Calu3 (cell line): Measurements from ENCODE around the gene RASGRF2. TPM values are rescaled to one million over a fixed set of nuclear protein-coding genes. Genes with fewer than 3 reads are reported as not detected.

Source experiments
- BruUV-seq: library from RNA; stranded (reverse); fragments of 400-500 nt; replicated peaks from 2 replicates; lab custom pipeline; 2021; lab: Mats Ljungman, UMichigan
- CTCF ChIA-PET: fragments of 300-600 bp; sonication (Branson Sonifier 250); formaldehyde crosslinking; loops from one replicate; lab custom pipeline; 2022; ENCODE audit warnings: antibody characterized with exemption; lab: Charles Lee
- DNase-seq: peaks from one replicate; pipeline ENCODE4 v3.0.0; 2022
- H3K27ac Mint-ChIP-seq: one replicate; pipeline ENCODE4 v1.8.0; 2022; ENCODE audit warnings: mixed read lengths; ENCODE audit not compliant: unreplicated experiment
- H3K27me3 Mint-ChIP-seq: one replicate; pipeline ENCODE4 v1.8.0; 2022; ENCODE audit warnings: mixed read lengths; ENCODE audit not compliant: unreplicated experiment
- H3K36me3 Mint-ChIP-seq: one replicate; pipeline ENCODE4 v1.8.0; 2022; ENCODE audit warnings: mild to moderate bottlenecking, moderate library complexity, mixed read lengths; ENCODE audit not compliant: insufficient read depth, unreplicated experiment
- H3K4me1 Mint-ChIP-seq: one replicate; pipeline ENCODE4 v1.8.0; 2022; ENCODE audit warnings: mild to moderate bottlenecking, low read depth, mixed read lengths; ENCODE audit not compliant: unreplicated experiment
- H3K4me3 Mint-ChIP-seq: one replicate; pipeline ENCODE4 v1.8.0; 2022; ENCODE audit warnings: mild to moderate bottlenecking, low read depth, moderate library complexity, mixed read lengths; ENCODE audit not compliant: unreplicated experiment
- H3K9me3 Mint-ChIP-seq: one replicate; pipeline ENCODE4 v1.8.0; 2022; ENCODE audit warnings: low read depth, mixed read lengths; ENCODE audit not compliant: unreplicated experiment
- intact Hi-C: fragments of 100-400 bp; cut with micrococcal nuclease; formaldehyde crosslinking; loops from one replicate; pipeline ENCODE4 v1.10.0; 2022; ENCODE audit not compliant: unreplicated experiment
- total RNA-seq: library from RNA; stranded (reverse); gene quantifications from 2 replicates; pipeline ENCODE4 v1.2.3, GENCODE V29; 2022
- TF ChIP-seq, protein P1 (sequence below): fragments of 200-600 bp; IDR thresholded peaks from one replicate; pipeline ENCODE4 v1.8.0; 2022; ENCODE audit warnings: antibody characterized with exemption; ENCODE audit not compliant: unreplicated experiment

RASGRF2 gene
- total RNA-seq, 1 experiment from 2014 or later, result 27.7 TPM

DNA sequence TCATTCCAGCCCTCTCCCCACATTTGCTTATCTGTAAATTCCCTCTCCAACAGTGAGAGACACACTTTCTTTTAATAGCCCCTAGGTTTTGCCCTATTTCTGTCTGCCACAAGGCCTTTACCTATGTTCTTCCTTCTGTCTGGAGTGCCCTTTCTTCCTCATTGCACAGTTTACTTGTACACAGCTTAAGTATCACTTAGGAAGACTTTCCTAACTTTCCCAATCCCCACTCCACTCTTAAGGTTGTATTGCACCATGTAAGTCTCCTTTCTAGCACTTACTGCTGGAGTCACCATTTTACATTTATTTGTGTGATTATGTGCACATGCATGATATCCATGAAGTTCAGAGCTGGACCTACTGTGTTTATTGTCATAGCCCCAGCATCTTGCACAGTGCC is 262.1 kb downstream of the RASGRF2 start:
- BruUV-seq, result no TSS peak
- Mint-ChIP-seq H3K4me3 (no peak overlapping the region), H3K27me3 (no peaks in the 10 kb centered on the region), H3K9me3 (no peaks in the 10 kb centered on the region), H3K4me1 (no peaks in the 10 kb centered on the region), H3K27ac (no peak overlapping the region), H3K36me3 (no peaks in the 10 kb centered on the region)
- DNase-seq, result no peak
- intact Hi-C loops, result no loop called here
- CTCF ChIA-PET, result no interaction called here
- TF ChIP-seq, protein P1, sequence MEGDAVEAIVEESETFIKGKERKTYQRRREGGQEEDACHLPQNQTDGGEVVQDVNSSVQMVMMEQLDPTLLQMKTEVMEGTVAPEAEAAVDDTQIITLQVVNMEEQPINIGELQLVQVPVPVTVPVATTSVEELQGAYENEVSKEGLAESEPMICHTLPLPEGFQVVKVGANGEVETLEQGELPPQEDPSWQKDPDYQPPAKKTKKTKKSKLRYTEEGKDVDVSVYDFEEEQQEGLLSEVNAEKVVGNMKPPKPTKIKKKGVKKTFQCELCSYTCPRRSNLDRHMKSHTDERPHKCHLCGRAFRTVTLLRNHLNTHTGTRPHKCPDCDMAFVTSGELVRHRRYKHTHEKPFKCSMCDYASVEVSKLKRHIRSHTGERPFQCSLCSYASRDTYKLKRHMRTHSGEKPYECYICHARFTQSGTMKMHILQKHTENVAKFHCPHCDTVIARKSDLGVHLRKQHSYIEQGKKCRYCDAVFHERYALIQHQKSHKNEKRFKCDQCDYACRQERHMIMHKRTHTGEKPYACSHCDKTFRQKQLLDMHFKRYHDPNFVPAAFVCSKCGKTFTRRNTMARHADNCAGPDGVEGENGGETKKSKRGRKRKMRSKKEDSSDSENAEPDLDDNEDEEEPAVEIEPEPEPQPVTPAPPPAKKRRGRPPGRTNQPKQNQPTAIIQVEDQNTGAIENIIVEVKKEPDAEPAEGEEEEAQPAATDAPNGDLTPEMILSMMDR, result no peak

DNA sequence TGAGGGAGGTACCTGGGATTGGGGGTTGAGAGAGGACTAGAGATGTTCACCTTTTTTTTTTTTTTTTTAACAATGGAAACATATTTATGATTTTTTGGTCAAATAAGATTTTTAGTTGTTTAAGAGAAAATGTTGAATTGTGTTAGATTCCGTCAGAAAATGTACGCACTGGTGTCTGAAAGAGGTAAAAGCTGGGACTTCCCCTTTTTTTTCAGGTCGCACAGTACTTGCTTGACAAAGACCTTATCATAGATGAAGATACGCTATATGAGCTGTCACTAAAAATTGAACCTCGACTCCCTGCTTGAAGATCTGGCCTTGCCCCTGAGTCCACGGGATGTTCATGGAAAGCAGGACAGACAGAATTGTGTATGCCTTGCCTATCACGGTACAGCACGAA is 265.3 kb downstream of the RASGRF2 start:
- no peaks in the 10 kb centered on the region for H3K4me1 Mint-ChIP-seq

DNA sequence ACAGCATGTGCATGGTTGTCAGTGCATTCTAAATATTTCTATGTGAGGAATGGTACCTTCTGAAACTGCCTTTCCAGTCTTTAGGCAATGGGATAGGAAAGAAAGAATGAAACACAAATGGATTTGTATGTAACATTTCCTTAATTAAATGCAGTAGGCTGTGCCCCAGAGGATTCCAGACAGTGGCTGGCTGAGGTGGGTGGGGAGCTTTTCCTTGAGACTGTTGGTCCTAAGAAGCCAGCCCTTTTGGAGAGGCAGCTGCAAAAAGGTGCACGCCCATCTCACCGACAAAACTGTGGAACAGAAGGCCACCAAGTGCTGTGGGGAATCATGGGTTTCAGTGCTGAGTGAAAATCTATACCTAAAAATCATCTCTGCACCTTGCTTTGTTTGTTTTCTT is 266.1 kb downstream of the RASGRF2 start:
- TF ChIP-seq, protein P1, result no peak
- Mint-ChIP-seq H3K27me3 (no peaks in the 10 kb centered on the region), H3K27ac (no peak overlapping the region), H3K4me1 (no peaks in the 10 kb centered on the region), H3K36me3 (no peaks in the 10 kb centered on the region), H3K4me3 (no peak overlapping the region), H3K9me3 (no peaks in the 10 kb centered on the region)
- CTCF ChIA-PET, result no interaction called here
- DNase-seq, result no peak
- no TSS peak for BruUV-seq
- intact Hi-C loops, result no loop called here

More for the DNA sequence above, 265.3 kb downstream of the RASGRF2 start:
- Mint-ChIP-seq H3K9me3 (no peaks in the 10 kb centered on the region), H3K36me3 (no peaks in the 10 kb centered on the region), H3K4me3 (no peak overlapping the region), H3K27me3 (no peaks in the 10 kb centered on the region), H3K27ac (no peak overlapping the region)
- BruUV-seq, result no TSS peak
- CTCF ChIA-PET, result interaction anchor here (0.7 kb wide), 1 partner anchor 19 kb away, joined by 4 read pairs; no protein-coding TSS in a partner anchor
- TF ChIP-seq, protein P1, result no peak
- DNase-seq, result no peak
- intact Hi-C loops, result no loop called here

DNA sequence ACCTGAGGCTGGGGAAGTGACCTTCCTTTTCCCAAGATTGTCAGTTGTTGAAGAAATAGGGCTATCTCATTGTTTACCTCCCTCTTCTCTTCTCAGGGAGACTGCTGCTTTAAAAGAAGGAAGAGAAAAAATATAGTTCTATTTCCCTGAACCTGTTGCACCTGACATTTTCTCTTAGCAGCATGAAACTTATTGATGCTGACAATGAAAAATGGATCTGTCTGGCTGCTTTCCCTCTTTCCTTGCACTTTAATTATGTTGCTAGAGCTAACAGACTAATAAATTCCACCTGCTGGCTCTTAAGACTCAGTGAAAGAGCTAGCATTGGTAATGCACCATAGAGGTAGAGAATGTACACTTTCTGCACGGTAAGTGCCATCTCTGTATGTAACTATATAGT is 266.8 kb downstream of the RASGRF2 start:
- Mint-ChIP-seq H3K27me3 (no peaks in the 10 kb centered on the region), H3K4me1 (no peaks in the 10 kb centered on the region), H3K4me3 (no peak overlapping the region), H3K9me3 (no peaks in the 10 kb centered on the region), H3K36me3 (no peaks in the 10 kb centered on the region), H3K27ac (no peak overlapping the region)
- intact Hi-C loops, result no loop called here
- no TSS peak for BruUV-seq
- TF ChIP-seq, protein P1, result no peak
- DNase-seq, result no peak
- CTCF ChIA-PET, result no interaction called here
